Spleen (tissue), 7 donors: ENCODE measurements around the gene CLTA.

ENCODE experiments used
- CTCF ChIP-seq, 11 experiments: fragments of 200-600 bp in 7 of 11; fragments of 450-650 bp in 4 of 11; sonication (generic) in 4 of 11; IDR thresholded peaks in 8 of 11; conservative IDR thresholded peaks in 3 of 11; 1 replicate in 7 of 11; 2 replicates in 4 of 11; pipeline versions ENCODE4 v1.4.0 to v1.8.0; 2016 to 2021; ENCODE audit warnings: antibody characterized with exemption in 11 of 11, inconsistent platforms in 4 of 11, mild to moderate bottlenecking in 1 of 11
- POLR2A ChIP-seq, 3 donors: fragments of 450-650 bp; IDR thresholded peaks; one replicate each; pipeline ENCODE4 v1.5.1; 2017; ENCODE audit warnings: antibody characterized with exemption in 3 of 3, mild to moderate bottlenecking in 1 of 3
- POLR2AphosphoS5 ChIP-seq, 3 donors: sonication (generic); formaldehyde crosslinking; IDR thresholded peaks; one replicate each; pipeline ENCODE4 v1.5.1; 2017; ENCODE audit warnings: antibody characterized with exemption in 3 of 3
- donor health status: DM: no; HTN: no; CAD: no; lungs with moderate emphysema.
- donor health status: DM: no; HTN: no; CAD: no.
- donor health status: DM: no; HTN: no; CAD: no.

- TF ChIP-seq POLR2A (IDR thresholded peaks at IDR 0.05) (no peak), CTCF (IDR thresholded peaks at IDR 0.05 in 8 of 11, conservative IDR thresholded peaks at IDR 0.05 in 3 of 11) (no peak), POLR2AphosphoS5 (IDR thresholded peaks at IDR 0.05) (no peak)
Measured at GRCh38 chr9:36169708-36170107, 21.0 kb upstream of the CLTA start.
